Muscle layer of colon (tissue), 2 donors: Measurements from ENCODE around the gene DNAJA4.

ENCODE experiments used
- H3K27ac ChIP-seq: one replicate; pipeline ENCODE4 v1.7.0; 2013; ENCODE audit warnings: low read depth, mild to moderate bottlenecking, low read length, moderate library complexity
- H3K27me3 ChIP-seq, 2 donors: one replicate each; pipeline ENCODE4 v1.7.0; 2013; ENCODE audit warnings: low read length in 2 of 2, mild to moderate bottlenecking in 2 of 2; ENCODE audit not compliant: insufficient read depth in 2 of 2, control insufficient read depth in 1 of 2
- H3K36me3 ChIP-seq: one replicate; pipeline ENCODE4 v1.7.0; 2013; ENCODE audit warnings: mild to moderate bottlenecking, low read length; ENCODE audit not compliant: insufficient read depth
- H3K4me1 ChIP-seq: one replicate; pipeline ENCODE4 v1.7.0; 2013; ENCODE audit warnings: mild to moderate bottlenecking, low read length; ENCODE audit not compliant: insufficient read depth
- H3K4me3 ChIP-seq, 2 donors: one replicate each; pipeline ENCODE4 v1.7.0; 2013; ENCODE audit warnings: low read length in 2 of 2, low read depth in 1 of 2, mild to moderate bottlenecking in 1 of 2, moderate library complexity in 1 of 2
- H3K9ac ChIP-seq: one replicate; pipeline ENCODE4 v1.7.0; 2013; ENCODE audit warnings: low read length
- H3K9me3 ChIP-seq: one replicate; pipeline ENCODE4 v1.7.0; 2013; ENCODE audit warnings: mild to moderate bottlenecking, low read length
- donor health status: abdominal sarcoma.
- donor health status: Adenocarcinoma of cecum.

DNAJA4 gene

DNA sequence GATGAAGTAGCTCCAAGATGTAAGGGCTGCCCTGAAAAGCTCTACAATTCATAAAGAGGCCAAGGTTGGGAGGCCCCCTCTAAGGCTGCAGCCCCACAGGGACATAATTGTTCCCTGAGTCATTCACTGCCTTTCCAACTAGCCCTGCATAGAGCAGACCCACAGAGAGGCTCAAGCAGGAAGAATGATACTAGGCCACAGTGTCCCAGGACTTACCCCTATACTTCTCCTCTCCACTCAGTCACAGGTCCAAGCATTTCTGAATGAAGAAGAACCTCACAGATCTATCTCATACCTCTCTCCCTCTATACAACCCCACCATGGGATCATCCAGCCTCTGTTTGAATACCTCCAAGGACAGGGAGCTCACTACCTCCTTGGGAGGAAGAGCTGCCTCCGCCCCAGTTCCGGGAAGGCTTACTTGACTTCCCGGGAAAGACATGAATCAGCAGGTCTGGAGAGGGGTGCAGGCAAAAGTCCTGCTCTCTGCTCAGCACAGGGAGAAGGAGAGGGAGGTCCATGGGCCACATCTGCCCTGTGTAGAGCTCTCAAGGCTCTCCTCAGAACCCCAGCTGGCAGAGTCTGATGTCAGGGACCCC lies 41.9 kb downstream of the DNAJA4 start:
- Histone ChIP-seq H3K9ac (no peak overlapping the region), H3K27me3 (no peaks in the 10 kb centered on the region)

DNA sequence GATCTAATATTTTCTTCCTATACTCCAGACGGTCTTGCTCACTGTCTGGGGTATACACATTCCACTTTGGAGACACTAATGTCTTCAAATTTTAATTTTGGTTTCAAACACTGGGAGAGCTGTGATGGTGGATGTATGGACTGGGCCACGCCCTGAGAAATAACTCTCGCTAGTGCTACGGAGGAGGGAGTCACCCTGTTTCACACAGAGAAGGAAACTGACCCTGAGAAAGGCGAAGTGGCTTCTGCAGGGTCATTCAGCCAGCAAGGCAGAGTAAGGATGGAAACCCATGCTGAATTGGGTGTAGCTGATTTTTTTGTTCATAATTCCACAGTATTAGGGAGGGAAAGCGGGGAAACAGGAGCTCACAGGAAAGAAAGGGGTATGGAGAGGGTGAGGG lies 43.6 kb downstream of the DNAJA4 start:
- H3K27ac ChIP-seq, result no peak overlapping the region
- no peak overlapping the region for H3K9ac ChIP-seq
- H3K4me3 ChIP-seq, result no peak overlapping the region
- H3K9me3 ChIP-seq, result no peaks in the 10 kb centered on the region
- no peaks in the 10 kb centered on the region for H3K4me1 ChIP-seq
- H3K27me3 ChIP-seq, result no peaks in the 10 kb centered on the region
- no peaks in the 10 kb centered on the region for H3K36me3 ChIP-seq

More for the DNA sequence above, 41.9 kb downstream of the DNAJA4 start:
- Histone ChIP-seq H3K4me3 (no peak overlapping the region), H3K4me1 (no peaks in the 10 kb centered on the region), H3K9me3 (no peaks in the 10 kb centered on the region), H3K36me3 (no peaks in the 10 kb centered on the region), H3K27ac (no peak overlapping the region)

DNA sequence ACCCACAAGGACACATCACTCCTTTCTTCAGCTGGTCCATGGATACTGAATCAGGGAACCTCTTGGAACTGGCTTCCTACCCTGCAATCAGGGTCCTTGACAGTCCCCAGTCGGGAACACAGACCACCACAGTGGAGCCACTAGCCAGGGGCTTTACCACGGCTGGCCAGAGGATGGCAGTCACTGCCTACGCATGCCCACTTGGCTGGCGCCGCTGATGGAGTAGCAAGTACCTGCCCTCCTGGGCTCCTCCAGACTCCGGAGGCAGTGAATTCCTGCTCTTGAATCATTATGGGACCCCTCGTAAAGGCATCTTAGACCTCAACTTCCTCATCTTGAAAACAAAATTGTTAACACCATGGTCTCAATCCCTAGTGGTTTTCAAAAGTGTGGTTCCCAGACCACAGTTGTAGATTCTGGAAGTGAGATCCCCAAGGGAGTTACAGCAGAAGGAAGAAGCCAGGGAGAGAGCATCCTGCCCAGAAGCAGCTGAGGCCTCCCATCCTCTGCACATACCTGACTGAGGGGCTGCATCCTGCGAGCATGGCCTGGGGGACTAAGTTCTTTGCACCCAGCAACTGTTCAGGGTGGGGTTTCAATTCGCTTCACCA lies 44.2 kb downstream of the DNAJA4 start:
- H3K27me3 ChIP-seq, result no peaks in the 10 kb centered on the region
- H3K4me3 ChIP-seq, result no peak overlapping the region
- H3K4me1 ChIP-seq, result no peaks in the 10 kb centered on the region
- no peaks in the 10 kb centered on the region for H3K36me3 ChIP-seq
- no peak overlapping the region for H3K9ac ChIP-seq
- no peak overlapping the region for H3K27ac ChIP-seq
- H3K9me3 ChIP-seq, result no peaks in the 10 kb centered on the region

DNA sequence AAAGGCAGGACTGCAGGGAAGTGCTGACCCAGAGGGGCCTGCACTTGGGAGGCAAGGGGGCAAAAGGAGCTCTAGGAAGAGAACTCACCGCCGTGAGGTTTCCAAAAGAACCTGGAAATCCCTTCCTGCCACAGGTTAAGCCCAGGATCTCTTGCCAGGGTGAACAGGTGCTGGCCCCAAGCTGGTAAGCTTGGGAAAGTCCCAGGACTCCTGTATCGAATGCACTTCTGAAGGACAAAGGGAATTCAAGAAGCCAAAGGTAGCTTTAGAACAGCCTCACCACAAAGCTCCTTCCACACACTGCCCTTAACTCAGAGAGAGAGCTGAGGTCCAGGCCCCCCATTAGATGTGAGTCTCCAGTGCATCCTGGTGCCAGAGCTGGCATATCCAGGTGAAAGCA lies 46.9 kb downstream of the DNAJA4 start:
- H3K4me3 ChIP-seq, result no peak overlapping the region
- H3K9ac ChIP-seq, result no peak overlapping the region
- H3K36me3 ChIP-seq, result no peaks in the 10 kb centered on the region
- H3K4me1 ChIP-seq, result no peaks in the 10 kb centered on the region
- H3K27me3 ChIP-seq, result no peaks in the 10 kb centered on the region
- no peaks in the 10 kb centered on the region for H3K9me3 ChIP-seq
- H3K27ac ChIP-seq, result no peak overlapping the region

DNA sequence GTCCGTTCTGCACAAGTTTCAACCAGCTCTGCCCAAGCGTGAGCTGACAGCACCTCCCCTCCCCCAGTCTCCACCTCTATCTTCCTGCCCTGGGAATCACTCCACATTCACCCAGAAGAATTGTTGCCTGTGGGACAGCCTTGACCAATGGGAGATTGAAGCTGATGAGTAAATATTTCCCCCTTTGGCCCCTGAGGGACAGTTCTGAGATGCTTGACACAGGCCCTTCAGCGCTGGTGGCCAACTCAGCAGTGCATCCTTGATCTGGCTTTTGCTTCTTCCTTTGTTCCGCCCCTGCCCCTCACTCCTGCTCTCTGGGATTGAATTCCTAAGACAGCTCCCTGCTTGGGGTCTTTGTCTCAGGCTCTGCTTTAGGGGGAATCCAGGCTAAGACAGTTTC lies 48.2 kb downstream of the DNAJA4 start:
- no peak overlapping the region for H3K4me3 ChIP-seq
- H3K27me3 ChIP-seq, result no peaks in the 10 kb centered on the region
- no peaks in the 10 kb centered on the region for H3K36me3 ChIP-seq
- H3K9ac ChIP-seq, result no peak overlapping the region
- H3K27ac ChIP-seq, result no peak overlapping the region
- H3K4me1 ChIP-seq, result no peaks in the 10 kb centered on the region
- H3K9me3 ChIP-seq, result no peaks in the 10 kb centered on the region

DNA sequence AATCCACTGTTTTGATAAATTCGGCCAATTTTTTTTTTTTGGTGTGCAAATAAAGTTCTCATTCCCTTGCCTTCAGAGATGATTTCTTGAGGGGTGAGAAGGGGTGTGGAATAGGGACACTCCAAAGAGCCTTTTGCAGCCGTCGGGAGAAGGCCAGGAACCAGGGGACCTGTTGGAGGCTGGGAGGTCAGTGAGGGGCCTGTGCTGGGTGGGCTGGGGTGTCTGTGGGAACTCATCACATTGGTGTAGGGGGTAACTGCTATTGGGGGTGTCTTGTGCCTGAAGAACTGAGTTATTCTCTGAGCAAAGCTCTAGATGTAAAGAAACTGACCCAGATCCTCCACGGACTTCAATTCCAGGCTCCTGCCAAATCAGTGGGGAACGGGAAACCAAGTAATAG lies 48.6 kb downstream of the DNAJA4 start:
- H3K27me3 ChIP-seq, result no peaks in the 10 kb centered on the region
- H3K36me3 ChIP-seq, result no peaks in the 10 kb centered on the region
- no peak overlapping the region for H3K27ac ChIP-seq
- H3K9me3 ChIP-seq, result no peaks in the 10 kb centered on the region
- H3K9ac ChIP-seq, result no peak overlapping the region
- no peak overlapping the region for H3K4me3 ChIP-seq
- H3K4me1 ChIP-seq, result no peaks in the 10 kb centered on the region

DNA sequence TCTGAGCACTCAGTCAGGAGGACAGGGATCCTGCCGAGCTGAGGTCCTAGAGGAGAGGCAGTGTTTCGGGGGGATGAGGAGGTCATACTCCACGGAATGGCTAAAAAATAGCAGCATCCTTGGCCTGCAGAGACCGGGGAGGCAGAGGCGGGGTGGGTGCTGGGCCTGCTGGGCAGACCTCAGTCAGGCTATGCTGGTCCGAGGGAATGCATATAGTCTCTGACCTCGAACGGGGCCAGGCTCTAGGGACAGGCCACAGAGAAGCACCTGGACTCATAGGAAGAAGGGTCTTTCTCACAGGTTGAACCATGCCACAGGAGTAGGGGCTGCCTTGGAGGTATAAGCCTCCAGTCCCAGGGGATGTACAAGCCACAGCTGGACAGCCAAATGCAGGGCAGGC lies 49.0 kb downstream of the DNAJA4 start:
- Histone ChIP-seq H3K27me3 (no peaks in the 10 kb centered on the region), H3K4me3 (no peak overlapping the region), H3K27ac (no peak overlapping the region), H3K4me1 (no peaks in the 10 kb centered on the region), H3K36me3 (no peaks in the 10 kb centered on the region), H3K9ac (no peak overlapping the region), H3K9me3 (no peaks in the 10 kb centered on the region)

DNA sequence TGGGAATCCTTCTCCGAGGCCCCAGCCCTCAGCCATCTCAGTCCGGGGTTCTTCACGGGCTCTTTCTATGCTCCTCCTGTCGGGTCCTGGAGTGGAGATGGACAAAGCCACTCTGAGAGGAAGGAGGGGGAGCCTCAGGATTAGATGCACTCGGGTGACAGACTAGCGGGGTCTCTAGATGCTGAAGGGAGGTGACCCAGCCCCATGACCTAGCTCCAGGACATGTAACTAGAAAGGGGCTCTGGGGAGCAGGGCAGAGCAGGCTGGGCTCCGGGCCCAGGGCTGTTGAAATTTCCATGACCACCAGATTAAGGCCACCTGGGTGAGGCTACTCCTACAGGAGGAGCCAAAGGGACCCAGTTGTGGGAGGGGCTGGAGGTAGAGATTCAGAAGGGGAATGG lies 49.8 kb downstream of the DNAJA4 start:
- Histone ChIP-seq H3K9ac (no peak overlapping the region), H3K4me3 (no peak overlapping the region), H3K4me1 (no peaks in the 10 kb centered on the region), H3K36me3 (no peaks in the 10 kb centered on the region), H3K27me3 (no peaks in the 10 kb centered on the region), H3K27ac (no peak overlapping the region), H3K9me3 (no peaks in the 10 kb centered on the region)

DNA sequence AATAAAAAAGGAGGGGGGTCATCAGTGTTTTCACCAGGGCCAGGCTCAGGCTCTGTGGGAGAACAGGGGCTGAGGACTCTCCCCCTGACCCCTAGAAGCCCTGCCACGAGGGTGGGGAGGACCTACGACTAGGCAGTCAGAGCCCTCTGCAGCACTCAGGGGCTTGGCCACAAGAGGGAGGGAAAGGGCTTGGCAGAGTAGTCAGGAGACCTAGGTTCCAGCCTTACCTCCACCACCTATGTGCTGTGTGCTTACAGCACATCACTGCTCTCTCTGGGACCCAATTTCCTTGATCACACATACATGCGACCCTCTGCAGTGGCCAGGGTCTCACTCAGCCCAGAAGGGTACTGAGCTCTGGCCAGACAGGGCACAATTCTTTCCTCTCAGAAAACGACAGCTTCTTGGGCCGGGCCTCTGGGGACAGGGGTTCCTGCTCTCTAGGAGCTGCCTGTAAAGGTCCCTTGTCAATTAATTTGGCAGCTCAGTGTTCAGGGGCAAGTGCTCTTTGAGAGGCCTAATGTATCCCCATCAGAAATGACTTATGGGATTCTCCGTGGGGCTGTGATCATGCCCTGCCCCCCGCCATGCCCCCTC lies 51.4 kb downstream of the DNAJA4 start:
- H3K36me3 ChIP-seq, result no peaks in the 10 kb centered on the region
- H3K9ac ChIP-seq, result no peak overlapping the region
- no peak overlapping the region for H3K4me3 ChIP-seq
- H3K27ac ChIP-seq, result no peak overlapping the region
- no peaks in the 10 kb centered on the region for H3K4me1 ChIP-seq
- no peaks in the 10 kb centered on the region for H3K9me3 ChIP-seq
- H3K27me3 ChIP-seq, result no peaks in the 10 kb centered on the region

DNA sequence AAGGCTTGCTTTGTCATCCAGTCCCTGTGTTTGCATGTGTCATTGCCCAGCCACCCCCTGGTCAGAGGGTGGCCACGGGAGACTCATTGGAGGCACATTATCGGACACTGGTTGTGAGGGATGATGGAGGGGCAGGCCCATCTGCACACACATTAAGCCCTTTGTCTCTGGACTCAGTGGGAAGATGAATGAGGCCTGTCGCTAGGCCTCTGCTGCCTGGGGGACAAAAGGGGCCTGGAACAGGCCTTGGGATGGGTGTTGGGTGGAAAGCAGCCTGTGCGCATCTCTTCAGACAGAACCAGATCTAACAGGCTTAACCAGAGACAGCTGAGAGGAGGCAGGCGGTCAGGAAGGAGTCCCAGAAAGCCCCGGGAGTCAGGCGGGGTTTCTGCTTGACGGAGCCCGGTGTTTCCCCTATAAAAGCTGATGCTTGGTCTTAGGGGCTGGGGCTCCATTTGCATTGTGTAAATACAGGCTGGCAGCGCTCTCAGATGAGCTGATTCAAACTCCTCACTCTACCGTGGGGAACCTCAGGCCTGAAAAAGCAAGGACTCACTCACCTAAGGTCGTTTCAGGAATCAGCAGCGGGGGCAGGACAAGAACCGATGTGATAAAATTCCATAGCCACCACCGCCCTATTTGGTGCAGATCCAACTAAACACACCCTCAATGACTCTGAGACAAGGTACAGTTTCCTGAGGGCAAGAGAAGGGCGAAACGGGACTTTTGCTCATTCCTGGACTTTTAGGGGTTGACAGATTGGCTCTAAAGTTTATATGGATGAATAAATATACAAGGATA lies 52.1 kb downstream of the DNAJA4 start:
- Histone ChIP-seq H3K36me3 (no peaks in the 10 kb centered on the region), H3K4me1 (no peaks in the 10 kb centered on the region), H3K4me3 (no peak overlapping the region), H3K9ac (no peak overlapping the region), H3K27me3 (no peaks in the 10 kb centered on the region), H3K9me3 (no peaks in the 10 kb centered on the region), H3K27ac (no peak overlapping the region)

DNA sequence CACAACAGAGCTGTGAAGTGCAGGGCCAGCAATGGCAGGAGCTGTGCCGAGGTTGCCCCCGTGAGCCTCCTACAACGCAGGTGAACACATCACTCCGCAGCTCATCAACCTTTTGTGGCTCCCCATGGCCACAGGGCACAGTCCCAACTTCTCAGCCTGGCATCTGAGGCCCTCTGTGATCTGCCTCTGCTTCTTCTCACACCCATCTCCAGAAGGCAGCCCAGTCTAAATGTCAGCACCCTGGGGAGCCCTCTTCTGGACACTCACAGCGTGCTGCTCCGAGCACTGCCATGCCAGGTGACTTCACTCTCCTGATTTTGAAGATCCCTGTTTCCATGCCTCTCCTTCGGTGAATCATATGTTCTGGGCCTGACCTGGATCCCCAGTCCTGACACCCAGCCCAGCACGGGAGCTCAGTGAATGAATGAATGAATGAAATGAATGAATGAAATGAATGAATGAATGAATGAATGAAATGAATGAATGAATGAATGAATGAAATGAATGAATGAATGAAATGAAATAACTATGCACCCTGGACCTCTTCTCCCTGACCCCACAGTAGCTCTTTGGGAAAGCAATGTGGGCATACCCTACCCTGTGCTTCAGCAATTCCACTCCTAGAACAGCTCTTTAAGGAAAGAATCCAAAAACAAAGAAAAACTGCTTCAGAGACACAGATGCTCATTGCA lies 52.9 kb downstream of the DNAJA4 start:
- Histone ChIP-seq H3K36me3 (no peaks in the 10 kb centered on the region), H3K27me3 (no peaks in the 10 kb centered on the region), H3K9me3 (no peaks in the 10 kb centered on the region), H3K4me3 (no peak overlapping the region), H3K27ac (no peak overlapping the region), H3K9ac (no peak overlapping the region), H3K4me1 (no peaks in the 10 kb centered on the region)
